DOHH2 (cell line): ENCODE results near the gene RABL6.
"Not testable (repeated sequence)": the region's sequence is repeated elsewhere in the genome, so short reads cannot be mapped to it uniquely, and the experiment has no call there.

Source experiments
- H3F3A ChIP-seq: fragments of 200-600 bp; sonication (generic), shearing (Covaris generic); 2 replicates; pipeline ENCODE4 v1.6.0; 2016; ENCODE audit warnings: antibody characterized with exemption, mild to moderate bottlenecking; ENCODE audit not compliant: control insufficient read depth, insufficient read depth
- H3K27ac ChIP-seq: fragments of 200-600 bp; sonication (generic); 2 replicates; pipeline ENCODE4 v1.5.1; 2014; ENCODE audit warnings: low read depth, mild to moderate bottlenecking, low read length, moderate library complexity
- H3K27me3 ChIP-seq: fragments of 200-600 bp; sonication (generic); 2 replicates; pipeline ENCODE4 v1.6.1; 2014; ENCODE audit warnings: mild to moderate bottlenecking, low read length, mixed read lengths; ENCODE audit not compliant: control insufficient read depth
- H3K36me3 ChIP-seq: fragments of 200-600 bp; sonication (generic); 2 replicates; pipeline ENCODE4 v1.6.1; 2014; ENCODE audit warnings: mild to moderate bottlenecking, low read length, moderate library complexity, mixed read lengths; ENCODE audit not compliant: control insufficient read depth
- H3K4me1 ChIP-seq: fragments of 200-600 bp; sonication (generic); 2 replicates; pipeline ENCODE4 v1.6.1; 2014; ENCODE audit warnings: mild to moderate bottlenecking, low read length, mixed read lengths; ENCODE audit not compliant: control insufficient read depth
- H3K4me2 ChIP-seq: fragments of 200-600 bp; sonication (generic); 2 replicates; pipeline ENCODE4 v1.6.0; 2014; ENCODE audit warnings: mild to moderate bottlenecking, low read length, moderate library complexity
- H3K4me3 ChIP-seq: fragments of 200-600 bp; sonication (generic); 2 replicates; pipeline ENCODE4 v1.5.1; 2014; ENCODE audit warnings: mild to moderate bottlenecking, low read length, mixed read lengths
- H3K79me2 ChIP-seq: fragments of 200-600 bp; sonication (generic); 2 replicates; pipeline ENCODE4 v1.6.1; 2014; ENCODE audit warnings: mild to moderate bottlenecking, low read length, mixed read lengths; ENCODE audit not compliant: control insufficient read depth
- H3K9me2 ChIP-seq: fragments of 200-600 bp; sonication (generic); replicated peaks from 2 replicates; pipeline ENCODE4 v1.6.1; 2014; ENCODE audit warnings: mild to moderate bottlenecking, low read length, mixed read lengths; ENCODE audit not compliant: control insufficient read depth
- H3K9me3 ChIP-seq: fragments of 200-600 bp; sonication (generic); 2 replicates; pipeline ENCODE4 v1.6.1; 2014; ENCODE audit warnings: antibody characterized with exemption, low read length, mixed read lengths; ENCODE audit not compliant: control insufficient read depth, insufficient read depth
- H4K20me1 ChIP-seq: fragments of 200-600 bp; sonication (generic); 2 replicates; pipeline ENCODE4 v1.6.0; 2014; ENCODE audit warnings: low read depth, mild to moderate bottlenecking, antibody characterized with exemption, low read length, moderate library complexity; ENCODE audit not compliant: control insufficient read depth, insufficient read depth
- EZH2phosphoT487 ChIP-seq: fragments of 200-600 bp; sonication (generic); IDR thresholded peaks from 2 replicates; pipeline ENCODE4 v1.6.1; 2017; ENCODE audit warnings: borderline replicate concordance, mild to moderate bottlenecking, antibody characterized with exemption, low read length, moderate library complexity, mixed read lengths
- TF ChIP-seq, protein P1 (sequence below): fragments of 200-600 bp; sonication (generic); IDR thresholded peaks from one replicate; pipeline ENCODE4 v1.5.1; 2014; ENCODE audit warnings: antibody characterized with exemption, mild to moderate bottlenecking, low read depth, low read length; ENCODE audit not compliant: poor library complexity, severe bottlenecking

The RABL6 gene

GRCh38 chr9:136835932-136836904, 28.5 kb downstream of the RABL6 start:
- Histone ChIP-seq H3K4me2 (no peak overlapping the region), H3K9me3 (no peaks in the 10 kb centered on the region), H3K4me3 (no peak overlapping the region), H3K27me3 (no peaks in the 10 kb centered on the region), H3K27ac (no peak overlapping the region), H3K9me2 (no peaks in the 10 kb centered on the region), H3K79me2 (no peaks in the 10 kb centered on the region), H3K4me1 (no peaks in the 10 kb centered on the region; the same call in 1 of the 2 replicates), H4K20me1 (no peaks in the 10 kb centered on the region), H3K36me3 (peaks cover 40% of the 10 kb centered on the region), H3F3A (no peaks in the 10 kb centered on the region)
- TF ChIP-seq EZH2phosphoT487, result no peak
- TF ChIP-seq, protein P1, sequence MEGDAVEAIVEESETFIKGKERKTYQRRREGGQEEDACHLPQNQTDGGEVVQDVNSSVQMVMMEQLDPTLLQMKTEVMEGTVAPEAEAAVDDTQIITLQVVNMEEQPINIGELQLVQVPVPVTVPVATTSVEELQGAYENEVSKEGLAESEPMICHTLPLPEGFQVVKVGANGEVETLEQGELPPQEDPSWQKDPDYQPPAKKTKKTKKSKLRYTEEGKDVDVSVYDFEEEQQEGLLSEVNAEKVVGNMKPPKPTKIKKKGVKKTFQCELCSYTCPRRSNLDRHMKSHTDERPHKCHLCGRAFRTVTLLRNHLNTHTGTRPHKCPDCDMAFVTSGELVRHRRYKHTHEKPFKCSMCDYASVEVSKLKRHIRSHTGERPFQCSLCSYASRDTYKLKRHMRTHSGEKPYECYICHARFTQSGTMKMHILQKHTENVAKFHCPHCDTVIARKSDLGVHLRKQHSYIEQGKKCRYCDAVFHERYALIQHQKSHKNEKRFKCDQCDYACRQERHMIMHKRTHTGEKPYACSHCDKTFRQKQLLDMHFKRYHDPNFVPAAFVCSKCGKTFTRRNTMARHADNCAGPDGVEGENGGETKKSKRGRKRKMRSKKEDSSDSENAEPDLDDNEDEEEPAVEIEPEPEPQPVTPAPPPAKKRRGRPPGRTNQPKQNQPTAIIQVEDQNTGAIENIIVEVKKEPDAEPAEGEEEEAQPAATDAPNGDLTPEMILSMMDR, result no peak

DNA sequence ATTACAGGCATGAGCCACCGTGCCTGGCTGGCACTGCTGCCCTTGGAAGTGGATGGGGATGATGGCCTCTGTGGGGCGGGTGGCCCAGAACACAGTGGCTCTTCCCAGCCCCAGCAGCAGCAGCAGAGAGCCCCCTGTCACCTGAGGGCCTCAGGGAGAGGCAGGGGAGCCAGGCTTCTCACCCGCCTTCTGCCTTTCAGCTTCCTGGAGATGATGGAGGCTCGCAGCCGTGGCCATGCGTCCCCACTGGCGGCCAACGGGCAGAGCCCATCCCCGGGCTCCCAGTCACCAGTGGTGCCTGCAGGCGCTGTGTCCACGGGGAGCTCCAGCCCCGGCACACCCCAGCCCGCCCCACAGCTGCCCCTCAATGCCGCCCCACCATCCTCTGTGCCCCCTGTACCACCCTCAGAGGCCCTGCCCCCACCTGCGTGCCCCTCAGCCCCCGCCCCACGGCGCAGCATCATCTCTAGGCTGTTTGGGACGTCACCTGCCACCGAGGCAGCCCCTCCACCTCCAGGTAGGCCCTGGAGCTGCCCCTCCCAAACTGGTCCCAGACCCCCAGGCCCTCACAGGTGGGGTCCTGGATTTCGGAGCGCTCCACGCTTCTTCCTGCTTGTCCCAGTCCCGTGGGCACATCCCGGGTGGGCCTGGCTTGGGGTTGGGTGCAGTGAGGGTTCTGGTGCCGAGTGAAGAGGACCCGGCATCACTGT, 29.6 kb downstream of the RABL6 start:
- Histone ChIP-seq H3K4me1 (peaks cover 9% of the 10 kb centered on the region), H3K27me3 (no peaks in the 10 kb centered on the region), H3K9me3 (no peaks in the 10 kb centered on the region), H3F3A (no peaks in the 10 kb centered on the region; the same call in 1 of the 2 replicates), H4K20me1 (peaks cover 5% of the 10 kb centered on the region; the same call in 1 of the 2 replicates), H3K4me2 (no peak overlapping the region), H3K9me2 (no peaks in the 10 kb centered on the region), H3K79me2 (no peaks in the 10 kb centered on the region), H3K36me3 (peaks cover 29% of the 10 kb centered on the region), H3K4me3 (no peak overlapping the region), H3K27ac (no peak overlapping the region)
- no peak for TF ChIP-seq EZH2phosphoT487
- TF ChIP-seq, protein P1, result no peak

GRCh38 chr9:136837856-136838277, 30.1 kb downstream of the RABL6 start:
- Histone ChIP-seq H3K4me1 (peaks cover 13% of the 10 kb centered on the region), H3K36me3 (peaks cover 24% of the 10 kb centered on the region)
- H4K20me1 ChIP-seq, result not testable (repeated sequence)

More at GRCh38 chr9:136837856-136838277, 30.1 kb downstream of the RABL6 start:
- H3K27me3 ChIP-seq, H3K4me2 ChIP-seq, H3K79me2 ChIP-seq, H3K27ac ChIP-seq, H3F3A ChIP-seq, H3K9me3 ChIP-seq, H3K9me2 ChIP-seq, H3K4me3 ChIP-seq: not testable (repeated sequence)
